ENCODE results near the gene CCL23. TPM values are rescaled to one million over a fixed set of nuclear protein-coding genes. Genes with fewer than 3 reads are reported as not detected.

The CCL23 gene
- total RNA-seq, 1 experiment from 2014 or later, result not detected

GRCh38 chr17:36060816-36061215, 43.0 kb upstream of the CCL23 start:
- Mint-ChIP-seq H3K27me3 (ENCODE audit: insufficient read depth, unreplicated experiment) (peaks cover 3% of the 10 kb centered on the region), H3K9me3 (ENCODE audit: unreplicated experiment) (no peaks in the 10 kb centered on the region), H3K4me1 (ENCODE audit: low read depth, unreplicated experiment) (no peaks in the 10 kb centered on the region), H3K4me3 (ENCODE audit: unreplicated experiment) (no peak overlapping the region), H3K36me3 (ENCODE audit: insufficient read depth, unreplicated experiment) (no peaks in the 10 kb centered on the region), H3K27ac (ENCODE audit: unreplicated experiment) (no peak overlapping the region)
- Histone ChIP-seq H3K27me3 (replicated peaks; ENCODE audit: control insufficient read depth, insufficient read depth, low read length) (no peaks in the 10 kb centered on the region), H3K9me3 (no peaks in the 10 kb centered on the region), H3K4me1 (no peaks in the 10 kb centered on the region), H3K4me3 (ENCODE audit: low read depth, low read length) (no peak overlapping the region), H3K36me3 (ENCODE audit: control insufficient read depth, insufficient read depth, low read length) (no peaks in the 10 kb centered on the region)
- no peak for DNase-seq
- no peak for TF ChIP-seq CTCF (IDR thresholded peaks at IDR 0.05; ENCODE audit: insufficient read depth in 1 of 2, low read depth in 1 of 2, low read length in 1 of 2, severe bottlenecking in 1 of 2, unreplicated experiment in 1 of 2)
- intact Hi-C loops (cut with micrococcal nuclease; ENCODE audit: unreplicated experiment), result no loop called here
- BruUV-seq (replicated peaks), result no TSS peak
- CTCF ChIA-PET, result no interaction called here
- POLR2A ChIA-PET, result no interaction called here

- Histone ChIP-seq H3K4me3 (ENCODE audit: low read depth, low read length) (no peak overlapping the region), H3K27me3 (replicated peaks; ENCODE audit: control insufficient read depth, insufficient read depth, low read length) (no peaks in the 10 kb centered on the region), H3K36me3 (ENCODE audit: control insufficient read depth, insufficient read depth, low read length) (no peaks in the 10 kb centered on the region), H3K9me3 (no peaks in the 10 kb centered on the region), H3K4me1 (no peaks in the 10 kb centered on the region)
- Mint-ChIP-seq H3K27ac (ENCODE audit: unreplicated experiment) (no peak overlapping the region), H3K36me3 (ENCODE audit: insufficient read depth, unreplicated experiment) (no peaks in the 10 kb centered on the region), H3K9me3 (ENCODE audit: unreplicated experiment) (no peaks in the 10 kb centered on the region), H3K4me3 (ENCODE audit: unreplicated experiment) (no peak overlapping the region), H3K4me1 (ENCODE audit: low read depth, unreplicated experiment) (no peaks in the 10 kb centered on the region), H3K27me3 (ENCODE audit: insufficient read depth, unreplicated experiment) (peaks cover 3% of the 10 kb centered on the region)
- no TSS peak for BruUV-seq (replicated peaks)
- CTCF ChIA-PET, result no interaction called here
- POLR2A ChIA-PET, result no interaction called here
- no peak for DNase-seq
- no peak for TF ChIP-seq CTCF (IDR thresholded peaks at IDR 0.05; ENCODE audit: insufficient read depth in 1 of 2, low read depth in 1 of 2, low read length in 1 of 2, severe bottlenecking in 1 of 2, unreplicated experiment in 1 of 2)
- intact Hi-C loops (cut with micrococcal nuclease; ENCODE audit: unreplicated experiment), result no loop called here
Observed at GRCh38 chr17:36059406-36059805, 41.6 kb upstream of the CCL23 start.

- DNase-seq, result no peak
- Mint-ChIP-seq H3K27ac (ENCODE audit: unreplicated experiment) (no peak overlapping the region), H3K27me3 (ENCODE audit: insufficient read depth, unreplicated experiment) (peaks cover 3% of the 10 kb centered on the region), H3K9me3 (ENCODE audit: unreplicated experiment) (no peaks in the 10 kb centered on the region), H3K4me1 (ENCODE audit: low read depth, unreplicated experiment) (no peaks in the 10 kb centered on the region), H3K4me3 (ENCODE audit: unreplicated experiment) (no peak overlapping the region), H3K36me3 (ENCODE audit: insufficient read depth, unreplicated experiment) (no peaks in the 10 kb centered on the region)
- H3K4me1 ChIP-seq, result no peaks in the 10 kb centered on the region
- no peak overlapping the region for H3K4me3 ChIP-seq (ENCODE audit: low read depth, low read length)
- CTCF ChIA-PET, result interaction anchor here (1.0 kb wide), 1 partner anchor 15 kb away, joined by 3 read pairs; no protein-coding TSS in a partner anchor
- intact Hi-C loops (cut with micrococcal nuclease; ENCODE audit: unreplicated experiment), result no loop called here
- no peaks in the 10 kb centered on the region for H3K27me3 ChIP-seq (replicated peaks; ENCODE audit: control insufficient read depth, insufficient read depth, low read length)
- POLR2A ChIA-PET, result no interaction called here
- no TSS peak for BruUV-seq (replicated peaks)
- no peak for TF ChIP-seq CTCF (IDR thresholded peaks at IDR 0.05; ENCODE audit: insufficient read depth in 1 of 2, low read depth in 1 of 2, low read length in 1 of 2, severe bottlenecking in 1 of 2, unreplicated experiment in 1 of 2)
- H3K9me3 ChIP-seq, result no peaks in the 10 kb centered on the region
- no peaks in the 10 kb centered on the region for H3K36me3 ChIP-seq (ENCODE audit: control insufficient read depth, insufficient read depth, low read length)
Observed at GRCh38 chr17:36057911-36058310, 40.1 kb upstream of the CCL23 start.
